Left colon (tissue), 2 donors: ENCODE measurements around the gene MUC4. TPM values are rescaled to one million over a fixed set of nuclear protein-coding genes. Genes with fewer than 3 reads are reported as not detected.
A peak's percentile ranks its signal among the peaks of the same experiment; 100 is the strongest.

Experiments
- ATAC-seq: fragments of 200-7000 bp; cut with Tn5 transposase; one replicate; pipeline ENCODE4 v1.9.1; 2020; ENCODE audit warnings: mild to moderate bottlenecking, moderate library complexity
- DNase-seq, 2 donors: peaks; one replicate each; pipeline ENCODE4 v3.0.0-alpha.2; 2020
- intact Hi-C, 2 donors: fragments of 100-400 bp; cut with DNase I in 1 of 2; cut with micrococcal nuclease in 1 of 2; formaldehyde crosslinking; loops; one replicate each; pipeline versions ENCODE4 v1.11.2 to v1.14.0; 2022; cut with DNase I, micrococcal nuclease
- microRNA-seq, 2 donors: library from miRNA; unstranded; fragments of <30 nt; microRNA quantifications; one replicate each; pipeline versions ENCODE4 v1.1.0 to v1.2.0, GENCODE V29; 2020
- total RNA-seq, 2 donors: library from RNA; stranded (reverse); fragmentation: NEBNext Ultra II Directional; extraction: Animal tissue kit (Norgen Biotek cat#: 25700); gene quantifications; one replicate each; pipeline ENCODE4 v1.2.1, GENCODE V29; 2021
- donor health status: DM: no; HTN: no; CAD: no.
- donor health status: DM: yes; HTN: yes; CAD: no.

Gene MUC4
- total RNA-seq, 2 donors from 2014 or later: 114 to 356 TPM

DNA sequence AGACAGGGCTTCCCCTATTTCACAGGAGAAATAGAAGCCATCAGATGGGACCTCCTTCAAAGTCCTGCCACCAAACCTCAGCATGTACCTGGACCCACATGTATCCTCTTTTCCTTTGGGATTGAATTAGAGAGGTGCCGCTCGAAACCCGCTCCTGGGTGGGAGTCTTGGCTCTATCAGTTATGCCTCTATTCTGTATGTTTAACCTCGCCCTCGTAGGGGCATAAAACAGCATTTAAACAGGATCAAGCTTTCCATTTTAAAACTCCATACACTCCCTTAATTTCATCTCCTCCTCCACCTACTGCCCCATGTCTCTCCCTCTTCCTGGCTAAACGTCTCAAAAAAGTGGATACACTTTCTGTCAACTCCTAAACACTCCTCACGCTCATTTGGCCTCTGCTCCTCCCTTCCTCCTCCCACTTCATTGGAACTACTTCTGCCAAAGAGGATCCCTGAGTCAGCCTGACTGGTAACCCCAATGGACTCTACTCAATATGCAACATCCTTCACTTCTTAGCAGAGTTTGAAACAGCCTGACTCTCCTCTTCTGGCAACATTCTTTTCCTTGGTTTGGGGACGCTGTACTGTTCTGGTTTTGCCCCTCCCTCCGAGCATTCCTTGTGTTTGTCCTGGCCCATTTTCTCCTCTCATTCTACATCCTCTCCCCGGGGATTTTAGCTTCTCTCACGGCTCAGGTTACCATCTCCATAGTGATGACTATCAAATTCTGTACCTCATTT lies 114.0 kb downstream of the MUC4 start:
- DNase-seq: peak in 1 of 2 donors; percentile 21

More for the DNA sequence above, 114.0 kb downstream of the MUC4 start:
- intact Hi-C loops: no loop called here
- ATAC-seq: peak; percentile 12

Small RNAs within 50 kb of the gene (microRNA-seq; reads per million reads assigned to microRNA genes)
- gene MIR570: 0 to 0.53 reads per million in 2 donors

Other genes with a start within 250 kb of the MUC4 start
- gene APOD, start 228.0 kb downstream of the MUC4 start, total RNA-seq: 10 to 100 TPM; 20.5 to 27.4 TPM
- 100 to 1,000 TPM; 110 to 115 TPM for gene MUC20, start 91.0 kb downstream of the MUC4 start, total RNA-seq
- gene TNK2, start 96.6 kb upstream of the MUC4 start, total RNA-seq: 10 to 100 TPM; 18.3 to 33.9 TPM